ENCODE data around the gene VMP1.

VMP1 gene

GRCh38 chr17:59863616-59864015 lies 156.2 kb downstream of the VMP1 start:
- Histone ChIP-seq H3K4me3 (replicated peaks; ENCODE audit: insufficient read depth, low read length) (no peak overlapping the region), H3K27me3 (ENCODE audit: insufficient read depth, poor library complexity, severe bottlenecking) (no peaks in the 10 kb centered on the region), H3K27ac (replicated peaks) (no peak overlapping the region)
- no peak for DNase-seq (ENCODE audit: low read depth in 1 of 2, low spot score in 1 of 2)
- TF ChIP-seq SPI1 (IDR thresholded peaks at IDR 0.05; ENCODE audit: borderline replicate concordance, low read depth) (no peak), POLR2AphosphoS5 (IDR thresholded peaks at IDR 0.05; ENCODE audit: low read depth) (no peak), GABPA (IDR thresholded peaks at IDR 0.05; ENCODE audit: low read depth) (no peak), REST (IDR thresholded peaks at IDR 0.05; ENCODE audit: insufficient replicate concordance, low read depth) (no peak), CTCF (IDR thresholded peaks at IDR 0.05; ENCODE audit: insufficient read depth, low read length) (no peak)

- no peak for DNase-seq (ENCODE audit: low read depth in 1 of 2, low spot score in 1 of 2)
- Histone ChIP-seq H3K27me3 (ENCODE audit: insufficient read depth, poor library complexity, severe bottlenecking) (no peaks in the 10 kb centered on the region), H3K4me3 (replicated peaks; ENCODE audit: insufficient read depth, low read length) (no peak overlapping the region), H3K27ac (replicated peaks) (no peak overlapping the region)
- TF ChIP-seq REST (IDR thresholded peaks at IDR 0.05; ENCODE audit: insufficient replicate concordance, low read depth) (no peak), SPI1 (IDR thresholded peaks at IDR 0.05; ENCODE audit: borderline replicate concordance, low read depth) (no peak), GABPA (IDR thresholded peaks at IDR 0.05; ENCODE audit: low read depth) (no peak), POLR2AphosphoS5 (IDR thresholded peaks at IDR 0.05; ENCODE audit: low read depth) (no peak), CTCF (IDR thresholded peaks at IDR 0.05; ENCODE audit: insufficient read depth, low read length) (no peak)
Measured at GRCh38 chr17:59869941-59870218, 162.4 kb downstream of the VMP1 start.

GRCh38 chr17:59870482-59870881 lies 163.0 kb downstream of the VMP1 start:
- Histone ChIP-seq H3K4me3 (replicated peaks; ENCODE audit: insufficient read depth, low read length) (no peak overlapping the region), H3K27me3 (ENCODE audit: insufficient read depth, poor library complexity, severe bottlenecking) (no peaks in the 10 kb centered on the region), H3K27ac (replicated peaks) (no peak overlapping the region)
- no peak for TF ChIP-seq CTCF (IDR thresholded peaks at IDR 0.05; ENCODE audit: insufficient read depth, low read length)
- no peak for TF ChIP-seq SPI1 (IDR thresholded peaks at IDR 0.05; ENCODE audit: borderline replicate concordance, low read depth)
- TF ChIP-seq GABPA (IDR thresholded peaks at IDR 0.05; ENCODE audit: low read depth) = no peak
- no peak for TF ChIP-seq POLR2AphosphoS5 (IDR thresholded peaks at IDR 0.05; ENCODE audit: low read depth)
- TF ChIP-seq REST (IDR thresholded peaks at IDR 0.05; ENCODE audit: insufficient replicate concordance, low read depth) = no peak
- no peak for DNase-seq (ENCODE audit: low read depth in 1 of 2, low spot score in 1 of 2)
